Ramos (cell line): ENCODE results near the gene ABCG1.

Experiments
- in situ Hi-C: fragments of 300-500 bp; cut with MboI; formaldehyde crosslinking; loops from one replicate; pipeline ENCODE4 v1.14.3; 2022; ENCODE audit warnings: low sequenced_read_pairs; ENCODE audit not compliant: unreplicated experiment

ABCG1 gene

DNA sequence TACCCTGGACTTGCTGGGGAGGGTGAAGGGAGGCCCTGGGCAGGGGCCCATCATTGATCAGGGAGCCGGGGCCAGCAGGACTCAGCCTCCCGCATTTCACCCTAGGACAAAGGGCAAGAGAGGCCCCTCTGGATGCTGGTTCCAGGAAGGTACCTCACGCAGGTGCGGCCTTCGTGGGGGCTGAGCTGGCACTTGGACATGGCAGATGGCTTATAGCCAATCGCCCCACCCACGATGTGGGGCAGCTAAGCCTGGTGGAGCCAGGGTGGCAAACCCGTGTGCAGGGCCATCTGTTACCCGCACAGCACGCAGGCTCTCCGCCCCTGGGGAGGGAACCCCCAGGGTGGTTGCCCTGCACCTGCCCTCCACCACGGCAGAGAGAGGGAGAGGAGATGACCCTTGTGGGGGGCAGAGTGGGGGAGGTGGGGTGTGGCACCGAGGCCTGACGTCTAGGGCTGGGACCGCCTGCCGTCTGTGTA is 93.7 kb downstream of the ABCG1 start:
- in situ Hi-C loops: loop anchor here (10.0 to 25.0 kb wide), 4 partner anchors 72 to 525 kb away; no protein-coding TSS in a partner anchor

DNA sequence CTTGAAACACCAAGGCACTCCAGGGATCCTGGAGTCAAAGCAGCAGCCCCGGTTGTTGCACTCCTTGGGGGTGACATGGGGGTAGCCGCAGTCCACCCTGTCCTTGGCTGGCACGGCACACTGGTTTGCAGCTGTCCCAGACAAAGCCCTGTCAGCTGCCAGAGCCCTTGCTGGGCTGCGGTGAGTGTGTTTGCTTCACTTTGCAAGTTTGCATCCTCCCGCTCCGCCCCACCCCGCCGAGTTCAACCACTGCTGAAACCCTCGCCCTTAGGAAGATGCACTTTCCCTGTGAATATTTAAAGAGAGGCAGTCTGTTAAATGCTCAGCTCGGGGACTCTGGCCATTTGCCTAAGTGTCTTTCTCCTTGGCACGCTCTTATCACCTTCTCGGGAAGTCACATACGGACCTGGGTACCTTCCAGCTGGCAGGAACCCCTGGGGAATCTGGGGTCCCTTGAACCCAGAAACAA is 94.6 kb downstream of the ABCG1 start:
- in situ Hi-C loops: loop anchor here (10.0 to 25.0 kb wide), 4 partner anchors 71 to 524 kb away; no protein-coding TSS in a partner anchor

- in situ Hi-C loops: loop anchor here (10.0 to 25.0 kb wide), 4 partner anchors 70 to 523 kb away; no protein-coding TSS in a partner anchor
These were observed 95.8 kb downstream of the ABCG1 start for GRCh38 chr21:42314616-42315295.

- in situ Hi-C loops: loop anchor here (10.0 to 25.0 kb wide), 4 partner anchors 69 to 522 kb away; no protein-coding TSS in a partner anchor
These were observed 96.5 kb downstream of the ABCG1 start, which contains the start of gene TFF3 for GRCh38 chr21:42315296-42315891. Gene TFF3, minus strand, starts transcription at chr21:42315409. Its CDS starts 35 bp downstream, at chr21:42315374.

GRCh38 chr21:42316891-42317290 is 98.0 kb downstream of the ABCG1 start:
- in situ Hi-C loops: loop anchor here (10.0 to 25.0 kb wide), 4 partner anchors 68 to 520 kb away; no protein-coding TSS in a partner anchor

GRCh38 chr21:42317341-42317741 is 98.4 kb downstream of the ABCG1 start:
- in situ Hi-C loops: loop anchor here (10.0 to 25.0 kb wide), 4 partner anchors 67 to 520 kb away; no protein-coding TSS in a partner anchor

GRCh38 chr21:42317826-42318746 is 99.1 kb downstream of the ABCG1 start:
- in situ Hi-C loops: loop anchor here (10.0 to 25.0 kb wide), 4 partner anchors 67 to 519 kb away; no protein-coding TSS in a partner anchor

DNA sequence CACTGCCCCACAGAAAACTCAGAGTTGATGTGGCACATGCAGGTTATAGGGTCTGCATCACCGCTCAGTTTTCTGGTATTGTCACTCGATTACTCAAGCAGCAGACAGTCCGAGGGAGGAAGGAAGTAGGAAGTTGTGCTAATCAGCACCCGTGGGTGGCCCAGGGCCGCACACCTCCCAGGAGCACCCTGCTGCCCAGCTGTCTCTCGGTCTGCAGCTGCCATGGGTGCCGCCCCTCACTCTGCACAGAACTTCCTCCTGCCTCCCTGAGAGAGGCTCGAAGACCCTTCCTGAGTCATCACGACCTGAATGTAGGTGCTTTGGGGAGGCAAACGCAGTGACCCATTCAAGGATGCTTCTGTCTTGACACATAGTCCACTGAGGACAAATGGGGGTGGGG is 100.4 kb downstream of the ABCG1 start:
- in situ Hi-C loops: loop anchor here (10.0 to 25.0 kb wide), 4 partner anchors 65 to 518 kb away; no protein-coding TSS in a partner anchor

DNA sequence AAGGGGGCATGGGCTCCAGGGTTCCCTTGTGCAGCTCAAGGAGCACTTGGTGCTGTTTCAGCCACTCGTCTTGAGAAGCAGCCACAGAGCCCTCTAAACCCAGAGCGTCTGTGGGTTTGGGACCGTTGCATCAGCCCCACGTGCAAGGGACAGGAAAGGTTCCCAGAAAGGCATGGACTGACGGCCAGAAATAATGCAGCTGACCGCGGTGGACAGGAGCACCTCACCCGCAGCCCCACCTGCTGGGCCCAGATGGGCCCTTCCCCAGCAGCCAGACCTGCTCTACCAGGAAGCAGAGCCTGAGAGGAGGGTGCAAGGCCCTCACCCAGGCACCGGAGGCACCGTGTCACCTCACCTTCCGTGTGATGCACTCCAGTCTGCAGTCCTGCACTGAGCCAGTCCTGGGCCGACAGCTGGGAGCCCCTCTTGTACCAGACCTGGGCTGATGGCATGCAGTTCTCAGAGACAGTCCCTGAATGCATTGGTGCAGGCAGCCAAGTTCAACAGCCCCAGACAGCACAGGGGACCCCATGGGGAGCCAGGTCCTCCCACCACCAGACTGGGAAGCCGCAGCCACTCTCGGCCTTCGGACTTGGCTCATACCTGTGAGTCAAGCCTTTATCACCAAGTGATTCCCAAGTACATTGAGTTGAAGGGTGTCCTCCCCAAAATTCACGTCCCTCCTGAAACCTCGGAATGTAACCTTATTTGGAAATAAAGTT is 101.1 kb downstream of the ABCG1 start:
- in situ Hi-C loops: loop anchor here (10.0 to 25.0 kb wide), 4 partner anchors 65 to 517 kb away; no protein-coding TSS in a partner anchor

- in situ Hi-C loops: loop anchor here (25.0 kb wide), 1 partner anchor 517 kb away; no protein-coding TSS in a partner anchor
These were observed 101.9 kb downstream of the ABCG1 start for GRCh38 chr21:42320791-42321190.

- in situ Hi-C loops: loop anchor here (25.0 kb wide), 1 partner anchor 516 kb away; no protein-coding TSS in a partner anchor
These were observed 102.3 kb downstream of the ABCG1 start for GRCh38 chr21:42321231-42321630.

- in situ Hi-C loops: loop anchor here (25.0 kb wide), 1 partner anchor 515 kb away; no protein-coding TSS in a partner anchor
These were observed 102.9 kb downstream of the ABCG1 start for GRCh38 chr21:42321845-42322244.

- in situ Hi-C loops: loop anchor here (25.0 kb wide), 1 partner anchor 512 kb away; no protein-coding TSS in a partner anchor
These were observed 106.0 kb downstream of the ABCG1 start for GRCh38 chr21:42324896-42325295.

DNA sequence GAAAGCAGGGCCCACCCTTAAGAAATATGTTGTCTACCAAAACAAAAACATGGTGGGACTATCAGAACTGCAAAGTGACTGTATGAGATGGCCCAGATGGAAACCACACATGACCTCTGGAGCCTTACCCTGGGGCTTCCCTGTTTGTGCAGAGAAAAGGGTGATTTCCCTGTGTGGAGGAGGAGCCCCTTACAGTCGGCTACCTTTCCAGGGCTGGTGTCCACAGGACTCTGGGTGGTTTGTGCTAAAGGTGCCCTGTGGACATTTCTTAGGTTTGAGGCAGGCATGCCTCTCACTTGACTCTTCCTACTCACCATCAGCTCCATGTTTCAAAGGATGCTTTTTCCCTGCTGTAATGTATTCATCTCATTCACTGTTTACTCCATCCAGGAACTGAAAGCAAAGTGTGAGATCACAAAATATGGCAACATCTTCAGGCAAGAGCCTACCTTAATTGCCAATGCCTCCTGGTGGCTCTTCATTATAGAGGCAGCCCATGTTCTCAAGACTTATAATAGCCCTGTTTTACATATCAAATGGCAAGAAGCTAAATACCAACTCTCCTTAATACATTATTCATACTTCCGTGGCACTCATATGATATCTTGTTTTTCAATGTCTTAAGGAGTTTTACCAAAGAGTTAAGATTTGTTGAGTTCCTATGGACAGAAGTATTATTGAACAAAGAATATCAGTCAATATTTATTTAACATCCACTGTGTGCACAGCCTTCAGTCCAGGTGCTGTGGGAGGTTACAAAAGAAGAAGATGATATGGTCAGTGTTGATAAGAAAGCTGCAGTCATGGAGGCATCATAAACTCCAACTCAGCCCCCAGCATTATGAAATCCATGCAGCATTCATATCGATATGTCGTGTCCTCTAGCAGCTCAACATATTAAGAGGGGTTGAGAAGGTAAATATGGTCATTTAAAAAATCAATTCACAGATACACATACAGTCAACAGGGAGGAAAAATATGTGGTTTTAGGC is 111.7 kb downstream of the ABCG1 start:
- in situ Hi-C loops: no loop called here

- in situ Hi-C loops: no loop called here
These were observed 112.7 kb downstream of the ABCG1 start for GRCh38 chr21:42331660-42332059.

- in situ Hi-C loops: no loop called here
These were observed 113.8 kb downstream of the ABCG1 start for GRCh38 chr21:42332557-42333317.

- in situ Hi-C loops: no loop called here
These were observed 117.1 kb downstream of the ABCG1 start for GRCh38 chr21:42336054-42336453.
